ENCODE results near the gene UNK. TPM values are rescaled to one million over a fixed set of nuclear protein-coding genes. Genes with fewer than 3 reads are reported as not detected.

UNK gene
- total and polyA plus RNA-seq, 9 of the 15 experiments (the other 6 are each of a cell fraction or from before 2014, with no cell fraction given): 12.8 to 38.6 (median 24.8) TPM

DNA sequence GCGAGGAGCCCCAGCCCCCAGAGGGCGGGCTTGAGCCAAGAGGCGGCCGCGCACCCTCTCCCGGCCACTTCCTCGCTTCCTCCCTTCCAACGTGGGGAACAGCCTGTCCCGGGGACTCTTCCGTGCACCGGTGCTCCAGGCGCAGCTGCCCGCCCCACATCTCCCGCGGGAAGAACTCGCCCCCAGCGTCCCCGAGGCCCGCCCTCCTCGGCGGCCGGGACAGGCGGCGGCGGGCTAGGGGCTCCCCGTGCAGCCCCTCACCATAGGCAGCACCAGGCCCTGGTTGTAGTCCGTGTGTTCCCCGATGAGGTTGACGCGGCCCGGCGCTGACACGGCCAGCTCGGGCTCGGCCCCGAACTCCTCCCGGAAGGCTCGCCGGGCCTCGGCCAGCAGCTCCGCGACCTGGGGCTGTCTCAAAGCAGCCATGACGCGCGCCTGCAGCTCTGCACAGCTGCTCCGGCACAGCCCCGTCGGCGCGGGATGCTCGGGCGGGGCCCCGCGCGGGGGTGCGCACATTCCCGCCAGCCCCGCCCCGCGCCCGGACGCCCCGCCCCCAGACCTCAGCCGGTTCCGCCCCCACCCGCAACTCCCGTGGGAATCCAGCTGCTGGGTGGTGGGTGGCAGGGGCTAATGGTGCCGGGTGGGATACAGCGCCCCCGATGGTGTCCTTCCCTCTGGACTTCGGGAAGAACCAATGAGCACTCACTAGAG, 19.7 kb upstream of the UNK start, which contains the start of gene GALK1 (continued):
- TF ChIP-seq TSHZ1 (CRISPR knock-in tag; IDR thresholded peaks at IDR 0.05) (no peak), BRF1 (IDR thresholded peaks at IDR 0.05; ENCODE audit: borderline replicate concordance, extremely low read depth, insufficient read length) (no peak), ARHGAP35 (IDR thresholded peaks at IDR 0.05; ENCODE audit: partially characterized antibody) (no peak), RBM25 (IDR thresholded peaks at IDR 0.05; ENCODE audit: low read depth, low read length, severe bottlenecking) (no peak), ATF2 (CRISPR knock-in tag; IDR thresholded peaks at IDR 0.05) (no peak), KLF13 (tag; IDR thresholded peaks at IDR 0.05; ENCODE audit: borderline replicate concordance, low read depth) (no peak), RCOR1 (IDR thresholded peaks at IDR 0.05; ENCODE audit: borderline replicate concordance in 1 of 2, low read depth in 2 of 2, low read length in 2 of 2) (peak in 1 of 2 experiments; percentile 45; a peak in 1 of 4 replicates)
